Lower lobe of right lung (tissue), 2 donors: ENCODE data around the gene CSRP3. TPM values are rescaled to one million over a fixed set of nuclear protein-coding genes. Genes with fewer than 3 reads are reported as not detected.

ENCODE experiments used
- ATAC-seq, 2 donors: fragments of 200-7000 bp; cut with Tn5 transposase; one replicate each; pipeline ENCODE4 v1.9.1; 2020 to 2022; ENCODE audit warnings: mild to moderate bottlenecking in 2 of 2, moderate library complexity in 2 of 2
- DNase-seq: peaks from one replicate; pipeline ENCODE4 v3.0.0-alpha.2; 2020
- H3K27ac ChIP-seq: fragments of 200-600 bp; one replicate; pipeline ENCODE4 v1.8.0; 2022
- H3K27me3 ChIP-seq: fragments of 200-600 bp; one replicate; pipeline ENCODE4 v1.8.0; 2022; ENCODE audit warnings: low read depth
- H3K36me3 ChIP-seq: fragments of 200-600 bp; one replicate; pipeline ENCODE4 v1.8.0; 2022; ENCODE audit warnings: mild to moderate bottlenecking
- H3K4me1 ChIP-seq: fragments of 200-600 bp; one replicate; pipeline ENCODE4 v1.8.0; 2022
- H3K4me3 ChIP-seq: fragments of 200-600 bp; one replicate; pipeline ENCODE4 v1.8.0; 2022; ENCODE audit warnings: mild to moderate bottlenecking
- H3K9me3 ChIP-seq: fragments of 200-600 bp; one replicate; pipeline ENCODE4 v1.8.0; 2022
- intact Hi-C: fragments of 100-400 bp; cut with DNase I; formaldehyde crosslinking; loops from one replicate; pipeline ENCODE4 v1.11.0; 2022
- total RNA-seq: library from RNA; stranded (reverse); fragmentation: NEBNext Ultra II Directional; extraction: Animal tissue kit (Norgen Biotek cat#: 25700); gene quantifications from one replicate; pipeline ENCODE4 v1.2.1, GENCODE V29; 2021
- TF ChIP-seq, protein P1 (sequence below): fragments of 200-600 bp; IDR thresholded peaks from one replicate; pipeline ENCODE4 v1.8.0; 2022; ENCODE audit warnings: antibody characterized with exemption, mild to moderate bottlenecking
- donor health status: DM: no; HTN: yes; CAD: no; lungs with severe emphysema.

Gene CSRP3
- total RNA-seq, 1 donor from 2014 or later: not detected

DNA sequence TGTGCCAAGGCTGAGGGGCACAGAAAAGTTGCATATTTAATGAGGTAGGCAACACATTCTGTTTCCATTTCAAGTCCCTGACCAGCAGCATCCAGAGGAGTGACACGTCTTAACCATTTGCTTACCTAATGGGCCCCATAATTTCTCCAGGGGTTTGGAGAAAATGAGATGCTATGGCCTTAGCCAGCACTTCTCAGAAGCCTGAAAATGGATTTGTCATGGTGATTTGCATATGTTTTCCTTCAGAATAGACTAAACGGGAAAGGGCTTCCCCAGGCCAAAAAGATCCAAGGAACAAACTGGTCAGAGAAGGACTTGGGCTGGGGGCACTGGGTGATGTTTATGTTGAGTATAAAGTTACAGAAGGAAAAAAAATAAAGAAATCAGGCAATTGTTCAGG is 16.7 kb downstream of the CSRP3 start:
- H3K9me3 ChIP-seq: no peaks in the 10 kb centered on the region
- no peaks in the 10 kb centered on the region for H3K36me3 ChIP-seq
- H3K4me3 ChIP-seq: no peak overlapping the region
- no peaks in the 10 kb centered on the region for H3K4me1 ChIP-seq
- no peaks in the 10 kb centered on the region for H3K27me3 ChIP-seq
- ATAC-seq: no peak
- H3K27ac ChIP-seq: no peak overlapping the region
- no peak for DNase-seq
- intact Hi-C loops: no loop called here
- TF ChIP-seq, protein P1, sequence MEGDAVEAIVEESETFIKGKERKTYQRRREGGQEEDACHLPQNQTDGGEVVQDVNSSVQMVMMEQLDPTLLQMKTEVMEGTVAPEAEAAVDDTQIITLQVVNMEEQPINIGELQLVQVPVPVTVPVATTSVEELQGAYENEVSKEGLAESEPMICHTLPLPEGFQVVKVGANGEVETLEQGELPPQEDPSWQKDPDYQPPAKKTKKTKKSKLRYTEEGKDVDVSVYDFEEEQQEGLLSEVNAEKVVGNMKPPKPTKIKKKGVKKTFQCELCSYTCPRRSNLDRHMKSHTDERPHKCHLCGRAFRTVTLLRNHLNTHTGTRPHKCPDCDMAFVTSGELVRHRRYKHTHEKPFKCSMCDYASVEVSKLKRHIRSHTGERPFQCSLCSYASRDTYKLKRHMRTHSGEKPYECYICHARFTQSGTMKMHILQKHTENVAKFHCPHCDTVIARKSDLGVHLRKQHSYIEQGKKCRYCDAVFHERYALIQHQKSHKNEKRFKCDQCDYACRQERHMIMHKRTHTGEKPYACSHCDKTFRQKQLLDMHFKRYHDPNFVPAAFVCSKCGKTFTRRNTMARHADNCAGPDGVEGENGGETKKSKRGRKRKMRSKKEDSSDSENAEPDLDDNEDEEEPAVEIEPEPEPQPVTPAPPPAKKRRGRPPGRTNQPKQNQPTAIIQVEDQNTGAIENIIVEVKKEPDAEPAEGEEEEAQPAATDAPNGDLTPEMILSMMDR: no peak

DNA sequence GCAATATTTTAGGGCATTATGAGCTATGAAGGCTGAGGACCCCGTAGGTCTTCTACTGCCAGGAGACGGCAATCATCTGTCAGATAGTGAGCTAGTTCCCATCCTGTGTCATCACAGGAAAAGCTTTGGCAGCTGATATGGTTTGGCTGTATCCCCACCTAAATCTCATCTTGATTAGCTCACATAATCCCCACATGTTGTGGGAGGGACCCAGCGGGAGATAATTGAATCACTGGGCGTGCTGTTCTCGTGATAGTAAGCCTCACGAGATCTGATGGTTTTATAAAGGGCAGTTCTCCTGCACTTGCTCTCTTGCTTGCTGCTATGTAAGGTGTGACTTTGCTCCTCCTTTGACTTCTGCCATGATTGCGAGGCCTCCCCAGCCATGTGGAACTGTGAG is 18.1 kb downstream of the CSRP3 start:
- intact Hi-C loops: no loop called here
- TF ChIP-seq, protein P1: no peak

DNA sequence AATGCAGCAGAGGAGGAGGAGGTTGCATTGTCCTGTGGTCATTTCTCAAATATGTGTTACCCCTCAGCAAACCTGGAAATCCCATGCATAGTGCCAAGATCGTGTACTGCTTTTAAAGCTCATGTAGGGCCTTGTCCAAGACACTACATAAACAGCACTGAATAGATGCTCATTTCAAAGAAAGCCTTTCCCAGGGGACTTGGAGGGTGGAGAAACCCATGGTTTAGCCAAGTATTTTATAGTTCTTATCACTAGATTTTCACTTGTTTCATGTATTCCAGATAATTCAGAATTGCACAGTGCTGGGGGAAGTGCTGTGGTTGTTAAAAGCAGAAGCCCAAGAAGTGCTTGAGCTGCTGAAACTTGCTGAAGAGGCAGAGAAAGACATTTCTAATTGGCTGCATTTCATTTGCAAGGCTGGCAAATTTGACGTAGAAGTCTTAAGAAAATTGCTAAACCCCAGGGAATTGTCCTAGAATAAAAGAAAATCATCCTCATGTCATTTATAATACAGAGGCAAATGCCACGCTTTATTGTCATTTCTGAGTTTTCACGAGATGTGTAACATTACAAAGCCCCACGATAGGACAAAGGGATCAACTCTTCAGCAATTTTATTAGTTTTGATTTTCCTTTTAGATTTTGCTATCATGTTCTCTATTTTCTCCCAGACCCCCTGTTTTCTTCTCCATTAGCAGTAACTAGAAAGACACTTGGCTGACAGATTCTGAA is 20.1 kb downstream of the CSRP3 start:
- no peak for ATAC-seq
- TF ChIP-seq, protein P1: no peak

More for the DNA sequence above, 18.1 kb downstream of the CSRP3 start:
- ATAC-seq (no peak), DNase-seq (no peak)
- Histone ChIP-seq H3K27me3 (no peaks in the 10 kb centered on the region), H3K27ac (no peak overlapping the region), H3K4me3 (no peak overlapping the region), H3K4me1 (no peaks in the 10 kb centered on the region), H3K36me3 (no peaks in the 10 kb centered on the region), H3K9me3 (no peaks in the 10 kb centered on the region)

DNA sequence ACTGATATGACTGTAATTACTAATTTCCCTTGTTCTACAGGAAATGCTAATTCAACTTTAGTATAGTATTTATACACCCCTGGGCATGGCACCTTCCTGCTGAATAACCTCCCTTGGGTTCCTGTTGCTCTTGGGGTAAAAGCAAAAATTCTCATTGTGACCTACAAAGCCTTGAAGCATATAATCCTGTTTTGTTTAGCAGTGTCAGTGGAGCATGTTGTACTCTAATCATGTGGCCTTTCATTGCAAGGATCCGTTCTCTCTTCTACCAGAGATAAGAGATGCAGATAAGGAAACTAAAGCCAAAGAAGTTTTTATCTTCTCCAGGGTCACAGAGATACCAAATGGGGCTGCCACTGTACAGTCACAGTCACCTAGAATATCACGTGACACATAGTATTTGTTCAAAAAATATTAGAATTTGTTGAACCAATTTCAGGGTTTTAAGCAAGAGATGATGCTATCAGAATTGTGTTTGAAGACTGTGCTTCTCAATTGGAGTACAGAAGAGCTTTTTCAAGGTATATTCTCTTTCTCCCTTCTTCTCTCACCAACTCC is 25.1 kb downstream of the CSRP3 start:
- Histone ChIP-seq H3K9me3 (no peaks in the 10 kb centered on the region), H3K4me3 (no peak overlapping the region), H3K27me3 (no peaks in the 10 kb centered on the region), H3K27ac (no peak overlapping the region), H3K36me3 (peaks cover 33% of the 10 kb centered on the region), H3K4me1 (no peaks in the 10 kb centered on the region)
- TF ChIP-seq, protein P1: no peak
- no peak for ATAC-seq
- intact Hi-C loops: no loop called here
- no peak for DNase-seq

More for the DNA sequence above, 20.1 kb downstream of the CSRP3 start:
- peaks cover 7% of the 10 kb centered on the region for H3K36me3 ChIP-seq
- no peak for DNase-seq
- intact Hi-C loops: no loop called here
- H3K4me3 ChIP-seq: no peak overlapping the region
- H3K27me3 ChIP-seq: no peaks in the 10 kb centered on the region
- H3K9me3 ChIP-seq: no peaks in the 10 kb centered on the region
- no peaks in the 10 kb centered on the region for H3K4me1 ChIP-seq
- no peak overlapping the region for H3K27ac ChIP-seq

DNA sequence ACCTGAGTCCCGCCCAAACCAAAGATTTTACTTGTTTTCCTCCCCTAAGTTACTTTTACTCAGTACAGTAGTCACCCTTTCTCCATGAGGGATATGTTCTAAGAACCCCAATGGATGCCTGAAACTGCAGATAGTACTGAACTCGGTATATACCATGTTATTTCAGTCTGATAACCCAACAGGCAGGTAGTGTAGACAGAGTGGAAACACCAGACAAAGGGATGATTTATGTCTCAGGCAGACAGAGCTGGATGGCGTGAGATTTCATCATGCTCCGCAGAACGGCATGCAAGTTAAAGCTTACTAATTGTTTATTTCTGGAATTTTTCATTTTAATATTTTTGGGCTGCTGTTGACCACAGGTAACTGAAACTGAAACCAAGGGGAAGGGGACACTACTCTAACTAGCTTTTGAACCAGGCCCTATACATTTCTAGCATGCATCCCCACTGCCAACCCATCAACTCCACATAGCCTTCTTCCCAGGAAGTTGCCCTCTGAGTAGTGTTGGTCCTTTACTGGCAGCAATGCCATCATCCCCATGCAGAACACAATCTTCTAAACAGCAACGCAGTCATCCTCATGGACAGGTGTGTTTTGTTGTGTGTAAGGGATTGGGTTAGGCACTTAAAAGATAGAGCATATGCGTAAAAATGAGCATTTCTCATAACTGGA is 27.7 kb downstream of the CSRP3 start:
- ATAC-seq: no peak
- intact Hi-C loops: no loop called here
- TF ChIP-seq, protein P1: no peak
- no peak overlapping the region for H3K4me3 ChIP-seq
- no peak for DNase-seq
- H3K27me3 ChIP-seq: no peaks in the 10 kb centered on the region
- H3K27ac ChIP-seq: no peak overlapping the region
- no peaks in the 10 kb centered on the region for H3K4me1 ChIP-seq
- H3K9me3 ChIP-seq: no peaks in the 10 kb centered on the region
- peaks cover 54% of the 10 kb centered on the region for H3K36me3 ChIP-seq
